Endodermal cell (in vitro differentiated cells): Measurements from ENCODE around the gene ABHD5. TPM values are rescaled to one million over a fixed set of nuclear protein-coding genes. Genes with fewer than 3 reads are reported as not detected.

ENCODE experiments used
- DNase-seq: peaks from one replicate; pipeline ENCODE4 v3.0.0-alpha.2; 2017
- H3K27ac ChIP-seq: 2 replicates; pipeline ENCODE4 v1.5.1; 2013; ENCODE audit warnings: mild to moderate bottlenecking, low read depth, low read length, moderate library complexity
- H3K27me3 ChIP-seq: 2 replicates; pipeline ENCODE4 v1.6.1; 2013; ENCODE audit warnings: mild to moderate bottlenecking, low read length, moderate library complexity; ENCODE audit not compliant: insufficient read depth, control insufficient read depth, poor library complexity, severe bottlenecking
- H3K36me3 ChIP-seq: 2 replicates; pipeline ENCODE4 v1.7.0; 2013; ENCODE audit warnings: mild to moderate bottlenecking, low read length, moderate library complexity; ENCODE audit not compliant: control insufficient read depth, insufficient read depth
- H3K4me1 ChIP-seq: one replicate; pipeline ENCODE4 v1.7.0; 2013; ENCODE audit warnings: low read length; ENCODE audit not compliant: control insufficient read depth, insufficient read depth
- H3K4me3 ChIP-seq: 2 replicates; pipeline ENCODE4 v1.5.1; 2013; ENCODE audit warnings: mild to moderate bottlenecking, low read length, moderate library complexity
- H3K9ac ChIP-seq: 2 replicates; pipeline ENCODE4 v1.6.1; 2013; ENCODE audit warnings: mild to moderate bottlenecking, low read length, moderate library complexity; ENCODE audit not compliant: poor library complexity, severe bottlenecking; ENCODE audit errors: extremely low read depth
- H3K9me3 ChIP-seq: 2 replicates; pipeline ENCODE4 v1.6.1; 2013; ENCODE audit warnings: mild to moderate bottlenecking, low read length, moderate library complexity; ENCODE audit not compliant: control insufficient read depth
- H3K27ac Mint-ChIP-seq: 2 replicates; pipeline ENCODE4 v1.8.0; 2020; ENCODE audit warnings: mixed read lengths
- H3K27me3 Mint-ChIP-seq: 2 replicates; pipeline ENCODE4 v1.8.0; 2021; ENCODE audit warnings: mild to moderate bottlenecking, mixed read lengths; ENCODE audit not compliant: insufficient read depth
- H3K36me3 Mint-ChIP-seq: 2 replicates; pipeline ENCODE4 v1.8.0; 2020; ENCODE audit warnings: low read depth, mixed read lengths
- H3K4me1 Mint-ChIP-seq: 2 replicates; pipeline ENCODE4 v1.8.0; 2020; ENCODE audit warnings: mixed read lengths
- H3K4me3 Mint-ChIP-seq: 2 replicates; pipeline ENCODE4 v1.8.0; 2020; ENCODE audit warnings: mild to moderate bottlenecking, moderate library complexity, mixed read lengths
- H3K9me3 Mint-ChIP-seq: 2 replicates; pipeline ENCODE4 v1.8.0; 2020; ENCODE audit warnings: mild to moderate bottlenecking, mixed read lengths
- CTCF ChIP-seq: fragments of 200-600 bp; sonication (generic); conservative IDR thresholded peaks from 2 replicates; pipeline ENCODE4 v1.5.0; 2021; ENCODE audit warnings: antibody characterized with exemption, mild to moderate bottlenecking
- WGBS, 2 experiments: methylation state at CpG; one replicate each; pipeline versions ENCODE4 v1.1.5 to v1.1.7; 2013; ENCODE audit warnings: missing lambda C conversion rate in 2 of 2, mixed read lengths in 1 of 2; ENCODE audit not compliant: insufficient coverage in 1 of 2, insufficient read length in 1 of 2; 5-methylcytosine and 5-hydroxymethylcytosine counted together
- total RNA-seq, 2 donors: library from RNA; stranded (reverse); fragmentation: NEBNext Ultra II Directional in 1 of 2; extraction: Animal tissue kit (Norgen Biotek cat#: 25700) in 1 of 2; gene quantifications; 2 replicates in 1 of 2; 3 replicates in 1 of 2; pipeline ENCODE4 v1.2.1, GENCODE V29; 2021

Gene ABHD5
- total RNA-seq, 2 donors from 2014 or later = 20.5 to 24.1 TPM

GRCh38 chr3:43755516-43756200, 64.9 kb downstream of the ABHD5 start:
- no peak overlapping the region for H3K4me3 Mint-ChIP-seq
- no peak for TF ChIP-seq CTCF
- H3K9me3 Mint-ChIP-seq = no peaks in the 10 kb centered on the region
- H3K27me3 Mint-ChIP-seq = no peaks in the 10 kb centered on the region
- no peak overlapping the region for H3K27ac ChIP-seq
- no peak for DNase-seq
- H3K9me3 ChIP-seq = no peaks in the 10 kb centered on the region
- H3K36me3 Mint-ChIP-seq = no peaks in the 10 kb centered on the region
- no peaks in the 10 kb centered on the region for H3K36me3 ChIP-seq
- WGBS, 2 experiments = 84 to 100% methylated on average over 3 to 8 of the region's 8 CpGs
- H3K9ac ChIP-seq = no peak overlapping the region
- H3K27ac Mint-ChIP-seq = no peak overlapping the region
- peaks cover 30% of the 10 kb centered on the region for H3K4me1 Mint-ChIP-seq
- no peaks in the 10 kb centered on the region for H3K27me3 ChIP-seq
- no peak overlapping the region for H3K4me3 ChIP-seq
- peaks cover 8% of the 10 kb centered on the region for H3K4me1 ChIP-seq

GRCh38 chr3:43757666-43758321, 67.1 kb downstream of the ABHD5 start:
- Mint-ChIP-seq H3K27me3 (peaks cover 2% of the 10 kb centered on the region), H3K27ac (no peak overlapping the region), H3K4me3 (no peak overlapping the region), H3K36me3 (no peaks in the 10 kb centered on the region), H3K9me3 (no peaks in the 10 kb centered on the region), H3K4me1 (peaks cover 30% of the 10 kb centered on the region)
- Histone ChIP-seq H3K4me3 (no peak overlapping the region), H3K4me1 (peaks cover 8% of the 10 kb centered on the region), H3K27ac (no peak overlapping the region), H3K9me3 (no peaks in the 10 kb centered on the region), H3K36me3 (no peaks in the 10 kb centered on the region), H3K9ac (no peak overlapping the region), H3K27me3 (no peaks in the 10 kb centered on the region)
- DNase-seq = no peak
- no peak for TF ChIP-seq CTCF
- WGBS, 2 experiments = 86 to 95% methylated on average over 2 of the region's 2 CpGs

GRCh38 chr3:43758592-43759225, 68.0 kb downstream of the ABHD5 start:
- Histone ChIP-seq H3K9ac (no peak overlapping the region), H3K36me3 (no peaks in the 10 kb centered on the region), H3K27ac (no peak overlapping the region), H3K4me3 (no peak overlapping the region), H3K4me1 (peaks cover 8% of the 10 kb centered on the region), H3K9me3 (no peaks in the 10 kb centered on the region), H3K27me3 (no peaks in the 10 kb centered on the region)
- Mint-ChIP-seq H3K36me3 (no peaks in the 10 kb centered on the region), H3K27me3 (peaks cover 2% of the 10 kb centered on the region), H3K4me3 (no peak overlapping the region), H3K27ac (peak overlapping the region; percentile 35), H3K4me1 (peaks cover 32% of the 10 kb centered on the region), H3K9me3 (no peaks in the 10 kb centered on the region)
- WGBS, 2 experiments = 88 to 89% methylated on average over 1 to 4 of the region's 4 CpGs
- DNase-seq = no peak
- TF ChIP-seq CTCF = no peak
